ENCODE data around the gene ZFP92. TPM values are rescaled to one million over a fixed set of nuclear protein-coding genes. Genes with fewer than 3 reads are reported as not detected.

ZFP92 gene
- total RNA-seq, 2 donors from 2014 or later: 2.2 to 2.4 TPM

Other genes starting within 250 kb of the ZFP92 start
- gene MAGEA1, start 232.2 kb upstream of the ZFP92 start, total RNA-seq: not detected
- gene PNMA6F, start 89.7 kb upstream of the ZFP92 start, total RNA-seq: not detected
- 10 to 100 TPM; 15.6 to 15.7 TPM for gene ZNF275, start 77.3 kb upstream of the ZFP92 start, total RNA-seq
- not detected for gene PNMA6E, start 10.1 kb upstream of the ZFP92 start, total RNA-seq
- 1 to 10 TPM; 2.7 to 2.8 TPM for gene TREX2, start 34.6 kb downstream of the ZFP92 start, total RNA-seq
- gene HAUS7, start 59.1 kb downstream of the ZFP92 start, total RNA-seq: 10 to 100 TPM; 27.7 to 40.0 TPM
- not detected for gene BGN, start 83.5 kb downstream of the ZFP92 start, total RNA-seq
- not detected for gene ATP2B3, start 106.2 kb downstream of the ZFP92 start, total RNA-seq
- gene CCNQ, start 187.7 kb downstream of the ZFP92 start, total RNA-seq: 10 to 100 TPM; 16.8 to 20.3 TPM
- not detected for gene DUSP9, start 235.7 kb downstream of the ZFP92 start, total RNA-seq

Data from activated T-cell treated with anti-CD3 and anti-CD28 coated beads, Interleukin-2, amount 50 U/mL, for 72 hours (primary cell).